GM12878 (cell line): Measurements from ENCODE around the gene ACBD7. TPM values are rescaled to one million over a fixed set of nuclear protein-coding genes. Genes with fewer than 3 reads are reported as not detected.

Experiments
- ATF7 ChIP-seq: fragments of 450-650 bp; IDR thresholded peaks from 2 replicates; pipeline ENCODE4 v1.6.1; 2016; ENCODE audit warnings: low read depth, mild to moderate bottlenecking
- BRCA1 ChIP-seq: IDR thresholded peaks from 2 replicates; pipeline ENCODE4 v1.6.1; 2011; ENCODE audit warnings: low read depth, low read length, improper control_type of control experiment
- CREB1 ChIP-seq: IDR thresholded peaks from 2 replicates; pipeline ENCODE4 v1.6.1; 2012; ENCODE audit warnings: low read depth, mild to moderate bottlenecking, inconsistent platforms
- FOS ChIP-seq: IDR thresholded peaks from 3 replicates; pipeline ENCODE4 v1.6.1; 2011; ENCODE audit warnings: borderline replicate concordance; ENCODE audit not compliant: insufficient read length; ENCODE audit errors: extremely low read depth
- FOXK2 ChIP-seq: fragments of 450-650 bp; IDR thresholded peaks from 2 replicates; pipeline ENCODE4 v1.6.1; 2017; ENCODE audit warnings: mild to moderate bottlenecking, moderate library complexity
- HDAC6 ChIP-seq: fragments of 200-600 bp; sonication (generic); IDR thresholded peaks from one replicate; pipeline ENCODE4 v1.8.0; 2017; ENCODE audit warnings: antibody characterized with exemption; ENCODE audit not compliant: unreplicated experiment
- KDM1A ChIP-seq: fragments of 200-600 bp; sonication (generic); IDR thresholded peaks from 2 replicates; pipeline ENCODE4 v1.6.1; 2016; ENCODE audit warnings: borderline replicate concordance
- MTA3 ChIP-seq: IDR thresholded peaks from 2 replicates; pipeline ENCODE4 v1.6.1; 2012; ENCODE audit warnings: low read length, inconsistent platforms, borderline replicate concordance
- SIX5 ChIP-seq: IDR thresholded peaks from 2 replicates; pipeline ENCODE4 v1.6.1; 2011; ENCODE audit warnings: mild to moderate bottlenecking, low read depth, low read length, moderate library complexity; ENCODE audit not compliant: severe bottlenecking
- SMC3 ChIP-seq: IDR thresholded peaks from 2 replicates; pipeline ENCODE4 v1.6.1; 2011; ENCODE audit warnings: low read length, improper control_type of control experiment, borderline replicate concordance
- SPI1 ChIP-seq: IDR thresholded peaks from 2 replicates; pipeline ENCODE4 v1.6.1; 2011; ENCODE audit warnings: low read depth, mild to moderate bottlenecking, low read length, moderate library complexity, borderline replicate concordance; ENCODE audit not compliant: insufficient read depth
- STAT1 ChIP-seq: fragments of 450-650 bp; conservative IDR thresholded peaks from 2 replicates; pipeline ENCODE4 v1.6.1; 2014; ENCODE audit warnings: antibody characterized with exemption, mild to moderate bottlenecking
- STAT3 ChIP-seq: IDR thresholded peaks from 2 replicates; pipeline ENCODE4 v1.6.1; 2011; ENCODE audit warnings: low read depth, low read length, improper control_type of control experiment
- TBL1XR1 ChIP-seq: IDR thresholded peaks from 2 replicates; pipeline ENCODE4 v1.6.1; 2012; ENCODE audit warnings: low read depth, low read length, improper control_type of control experiment
- TCF3 ChIP-seq: IDR thresholded peaks from 2 replicates; pipeline ENCODE4 v1.6.1; 2012; ENCODE audit warnings: low read depth, mild to moderate bottlenecking, low read length, borderline replicate concordance; ENCODE audit not compliant: insufficient read depth
- YY1 ChIP-seq: IDR thresholded peaks from 2 replicates; pipeline ENCODE4 v1.6.1; 2011; ENCODE audit warnings: low read depth, mild to moderate bottlenecking, low read length
- ZBTB11 ChIP-seq: fragments of 450-650 bp; formaldehyde crosslinking; IDR thresholded peaks from 2 replicates; pipeline ENCODE4 v1.5.0; 2022; ENCODE audit warnings: mild to moderate bottlenecking, missing genetic modification characterization
- ZNF274 ChIP-seq: IDR thresholded peaks from one replicate; pipeline ENCODE4 v1.8.0; 2011; ENCODE audit not compliant: insufficient read length, insufficient read depth
- ZSCAN29 ChIP-seq: fragments of 450-650 bp; IDR thresholded peaks from 2 replicates; pipeline ENCODE4 v1.6.1; 2017; ENCODE audit warnings: mild to moderate bottlenecking, moderate library complexity
- polyA plus RNA-seq, 11 experiments: library from polyadenylated mRNA; depleted of rRNA in 4 of 11; unstranded in 6 of 11; stranded (reverse) in 5 of 11; fragments of >200 nt; fragmentation: Nextera tagmentation in 4 of 11; fragmentation: Illumina TruSeq in 1 of 11; extraction: Ambion mirVana in 4 of 11; extraction: Trizol in 1 of 11; gene quantifications; 1 replicate in 1 of 11; 2 replicates in 10 of 11; pipeline versions ENCODE4 v1.2.1 to v1.2.3, GENCODE V29; 2011 to 2016; ENCODE audit warnings: inconsistent platforms in 2 of 11, missing spikeins in 2 of 11, low read depth in 1 of 11
- total RNA-seq, 4 experiments: library from RNA; depleted of rRNA in 3 of 4; stranded (reverse); fragments of >200 nt in 3 of 4; fragmentation: Illumina TruSeq in 1 of 4; extraction: Trizol in 1 of 4; gene quantifications; 2 replicates each; pipeline versions ENCODE4 v1.2.1 to v1.2.3, GENCODE V29; 2013 to 2021
- TF ChIP-seq, protein P1 (sequence below): fragments of 450-650 bp; IDR thresholded peaks from 2 replicates; pipeline ENCODE4 v1.6.1; 2017; ENCODE audit warnings: antibody characterized with exemption, mild to moderate bottlenecking, moderate library complexity
- TF ChIP-seq, protein P2 (sequence below): fragments of 450-650 bp; IDR thresholded peaks from 2 replicates; pipeline ENCODE4 v1.6.1; 2014; ENCODE audit warnings: mild to moderate bottlenecking

Gene ACBD7
- total and polyA plus RNA-seq, 10 of the 15 experiments (the other 5 are each of a cell fraction or from before 2014, with no cell fraction given): 0.04 to 0.74 (median 0.36) TPM

- TF ChIP-seq FOS (no peak), SIX5 (peak; percentile 39), STAT3 (no peak), FOXK2 (0 out of 2 replicates have a peak, but pooled peaks have one; percentile 48), ZNF274 (no peak), ZSCAN29 (no peak), ZBTB11 (CRISPR knock-in tag) (peak; percentile 60; the same call in 1 of the 2 replicates), MTA3 (no peak), HDAC6 (no peak), SMC3 (no peak), STAT1 (no peak), TBL1XR1 (no peak; the same call in 1 of the 2 replicates), YY1 (peak; percentile 77), ATF7 (no peak), KDM1A (no peak), SPI1 (peak; percentile 64; the same call in 1 of the 2 replicates), CREB1 (peak; percentile 70; the same call in 1 of the 2 replicates), TCF3 (peak; percentile 66; the same call in 1 of the 2 replicates), BRCA1 (peak; percentile 73)
- TF ChIP-seq, protein P1, sequence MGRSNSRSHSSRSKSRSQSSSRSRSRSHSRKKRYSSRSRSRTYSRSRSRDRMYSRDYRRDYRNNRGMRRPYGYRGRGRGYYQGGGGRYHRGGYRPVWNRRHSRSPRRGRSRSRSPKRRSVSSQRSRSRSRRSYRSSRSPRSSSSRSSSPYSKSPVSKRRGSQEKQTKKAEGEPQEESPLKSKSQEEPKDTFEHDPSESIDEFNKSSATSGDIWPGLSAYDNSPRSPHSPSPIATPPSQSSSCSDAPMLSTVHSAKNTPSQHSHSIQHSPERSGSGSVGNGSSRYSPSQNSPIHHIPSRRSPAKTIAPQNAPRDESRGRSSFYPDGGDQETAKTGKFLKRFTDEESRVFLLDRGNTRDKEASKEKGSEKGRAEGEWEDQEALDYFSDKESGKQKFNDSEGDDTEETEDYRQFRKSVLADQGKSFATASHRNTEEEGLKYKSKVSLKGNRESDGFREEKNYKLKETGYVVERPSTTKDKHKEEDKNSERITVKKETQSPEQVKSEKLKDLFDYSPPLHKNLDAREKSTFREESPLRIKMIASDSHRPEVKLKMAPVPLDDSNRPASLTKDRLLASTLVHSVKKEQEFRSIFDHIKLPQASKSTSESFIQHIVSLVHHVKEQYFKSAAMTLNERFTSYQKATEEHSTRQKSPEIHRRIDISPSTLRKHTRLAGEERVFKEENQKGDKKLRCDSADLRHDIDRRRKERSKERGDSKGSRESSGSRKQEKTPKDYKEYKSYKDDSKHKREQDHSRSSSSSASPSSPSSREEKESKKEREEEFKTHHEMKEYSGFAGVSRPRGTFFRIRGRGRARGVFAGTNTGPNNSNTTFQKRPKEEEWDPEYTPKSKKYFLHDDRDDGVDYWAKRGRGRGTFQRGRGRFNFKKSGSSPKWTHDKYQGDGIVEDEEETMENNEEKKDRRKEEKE: no peak
- TF ChIP-seq, protein P2, sequence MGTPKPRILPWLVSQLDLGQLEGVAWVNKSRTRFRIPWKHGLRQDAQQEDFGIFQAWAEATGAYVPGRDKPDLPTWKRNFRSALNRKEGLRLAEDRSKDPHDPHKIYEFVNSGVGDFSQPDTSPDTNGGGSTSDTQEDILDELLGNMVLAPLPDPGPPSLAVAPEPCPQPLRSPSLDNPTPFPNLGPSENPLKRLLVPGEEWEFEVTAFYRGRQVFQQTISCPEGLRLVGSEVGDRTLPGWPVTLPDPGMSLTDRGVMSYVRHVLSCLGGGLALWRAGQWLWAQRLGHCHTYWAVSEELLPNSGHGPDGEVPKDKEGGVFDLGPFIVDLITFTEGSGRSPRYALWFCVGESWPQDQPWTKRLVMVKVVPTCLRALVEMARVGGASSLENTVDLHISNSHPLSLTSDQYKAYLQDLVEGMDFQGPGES: no peak
Measured at GRCh38 chr10:15097011-15097812, 8.6 kb upstream of the ACBD7 start, which contains the start of gene RPP38 (continued).
